PC-3 (cell line): ENCODE measurements around the gene MYO3B. TPM values are rescaled to one million over a fixed set of nuclear protein-coding genes. Genes with fewer than 3 reads are reported as not detected.

Experiments
- ATAC-seq: fragments of 200-7000 bp; cut with Tn5 transposase; 2 replicates; pipeline ENCODE4 v1.9.1; 2020; ENCODE audit warnings: mild to moderate bottlenecking, moderate library complexity
- BruUV-seq: library from RNA; stranded (reverse); fragments of 400-500 nt; replicated peaks from 2 replicates; lab custom pipeline; 2021; lab: Mats Ljungman, UMichigan
- CTCF ChIA-PET: fragments of 300-600 bp; sonication (Branson Sonifier 250); formaldehyde crosslinking; loops from one replicate; lab custom pipeline; 2022; ENCODE audit warnings: antibody characterized with exemption; lab: Charles Lee
- POLR2A ChIA-PET: fragments of 300-600 bp; sonication (Branson Sonifier 250); formaldehyde crosslinking; loops from one replicate; lab custom pipeline; 2022; ENCODE audit warnings: antibody characterized with exemption; ENCODE audit not compliant: unreplicated experiment; lab: Charles Lee
- DNase-seq: peaks from one replicate; pipeline ENCODE4 v3.0.0-alpha.2; 2015
- H2AFZ ChIP-seq: fragments of 300-600 bp; sonication (generic); 2 replicates; pipeline ENCODE4 v1.6.0; 2016; ENCODE audit warnings: antibody characterized with exemption, low read length
- H3F3A ChIP-seq: fragments of 300-600 bp; sonication (generic); one replicate; pipeline ENCODE4 v1.6.0; 2017; ENCODE audit warnings: antibody characterized with exemption, low read length, control low read depth, mild to moderate bottlenecking; ENCODE audit not compliant: unreplicated experiment
- H3K27ac ChIP-seq: fragments of 300-600 bp; sonication (generic); 2 replicates; pipeline ENCODE4 v1.5.1; 2016; ENCODE audit warnings: mild to moderate bottlenecking, low read length
- H3K27me3 ChIP-seq: fragments of 300-600 bp; sonication (generic); 2 replicates; pipeline ENCODE4 v1.6.1; 2016; ENCODE audit warnings: low read length, mixed read lengths
- H3K36me3 ChIP-seq: fragments of 300-600 bp; sonication (generic); 2 replicates; pipeline ENCODE4 v1.6.1; 2016; ENCODE audit warnings: low read depth, mixed run types, low read length, mixed read lengths
- H3K4me1 ChIP-seq: fragments of 300-600 bp; sonication (generic); 2 replicates; pipeline ENCODE4 v1.5.1; 2016; ENCODE audit warnings: low read length; ENCODE audit not compliant: insufficient read depth
- H3K4me2 ChIP-seq: fragments of 300-600 bp; sonication (generic); 2 replicates; pipeline ENCODE4 v1.6.0; 2016; ENCODE audit warnings: low read length
- H3K4me3 ChIP-seq: fragments of 300-600 bp; sonication (generic); 2 replicates; pipeline ENCODE4 v1.5.1; 2016; ENCODE audit warnings: mild to moderate bottlenecking, low read length, mixed read lengths
- H3K79me2 ChIP-seq: fragments of 300-600 bp; sonication (generic); 2 replicates; pipeline ENCODE4 v1.6.1; 2017; ENCODE audit warnings: low read length, mixed read lengths
- H3K9ac ChIP-seq: fragments of 300-600 bp; sonication (generic); 2 replicates; pipeline ENCODE4 v1.6.0; 2016; ENCODE audit warnings: mild to moderate bottlenecking, low read length
- H3K9me2 ChIP-seq: fragments of 300-600 bp; sonication (generic); replicated peaks from 2 replicates; pipeline ENCODE4 v1.6.1; 2016; ENCODE audit warnings: mixed run types, low read length, mixed read lengths
- H3K9me3 ChIP-seq: fragments of 300-600 bp; sonication (generic); 2 replicates; pipeline ENCODE4 v1.6.1; 2016; ENCODE audit warnings: low read length, mixed read lengths
- H4K20me1 ChIP-seq: fragments of 300-600 bp; sonication (generic); 2 replicates; pipeline ENCODE4 v1.6.1; 2016; ENCODE audit warnings: low read length, mixed read lengths
- CTCF ChIP-seq: fragments of 300-600 bp; sonication (generic); conservative IDR thresholded peaks from 2 replicates; pipeline ENCODE4 v1.5.1; 2017; ENCODE audit warnings: antibody characterized with exemption, low read depth, mild to moderate bottlenecking, low read length
- EZH2 ChIP-seq: fragments of 300-600 bp; sonication (generic); IDR thresholded peaks from one replicate; pipeline ENCODE4 v1.6.1; 2017; ENCODE audit warnings: antibody characterized with exemption, mild to moderate bottlenecking, low read length; ENCODE audit not compliant: unreplicated experiment
- EZH2phosphoT487 ChIP-seq: fragments of 300-600 bp; sonication (generic); IDR thresholded peaks from 2 replicates; pipeline ENCODE4 v1.6.1; 2018; ENCODE audit warnings: mild to moderate bottlenecking, antibody characterized with exemption, low read length, borderline replicate concordance
- intact Hi-C: fragments of 100-400 bp; cut with micrococcal nuclease; formaldehyde crosslinking; loops from 2 replicates; pipeline ENCODE4 v1.9.0; 2023
- total RNA-seq: library from RNA; depleted of rRNA; stranded (reverse); fragments of >200 nt; gene quantifications from 2 replicates; pipeline ENCODE4 v1.2.3, GENCODE V29; 2014

The MYO3B gene
- total RNA-seq, 1 experiment from 2014 or later: 1.1 TPM

- Histone ChIP-seq H2AFZ (no peak overlapping the region), H3K9me2 (no peaks in the 10 kb centered on the region), H3K27me3 (no peaks in the 10 kb centered on the region), H4K20me1 (no peaks in the 10 kb centered on the region), H3F3A (no peaks in the 10 kb centered on the region), H3K9ac (no peak overlapping the region), H3K4me3 (no peak overlapping the region), H3K27ac (no peak overlapping the region), H3K4me2 (no peak overlapping the region), H3K9me3 (no peaks in the 10 kb centered on the region), H3K79me2 (no peaks in the 10 kb centered on the region), H3K4me1 (no peaks in the 10 kb centered on the region), H3K36me3 (no peaks in the 10 kb centered on the region)
- TF ChIP-seq CTCF (no peak), EZH2phosphoT487 (no peak), EZH2 (no peak)
- ATAC-seq (no peak), DNase-seq (no peak)
- intact Hi-C loops: no loop called here
- CTCF ChIA-PET: no interaction called here
- no TSS peak for BruUV-seq
- POLR2A ChIA-PET: no interaction called here
These were observed 26.5 kb downstream of the MYO3B start for GRCh38 chr2:170204298-170204951.

- CTCF ChIA-PET: no interaction called here
- Histone ChIP-seq H2AFZ (no peak overlapping the region), H3K4me1 (no peaks in the 10 kb centered on the region), H3K9ac (no peak overlapping the region), H3K27ac (no peak overlapping the region), H3K79me2 (no peaks in the 10 kb centered on the region), H3K27me3 (no peaks in the 10 kb centered on the region), H3K9me2 (no peaks in the 10 kb centered on the region), H3K36me3 (no peaks in the 10 kb centered on the region), H3K4me2 (no peak overlapping the region), H3K4me3 (no peak overlapping the region), H3K9me3 (no peaks in the 10 kb centered on the region), H4K20me1 (no peaks in the 10 kb centered on the region), H3F3A (no peaks in the 10 kb centered on the region)
- TF ChIP-seq EZH2 (no peak), EZH2phosphoT487 (no peak), CTCF (no peak)
- no peak for ATAC-seq
- intact Hi-C loops: no loop called here
- POLR2A ChIA-PET: no interaction called here
- BruUV-seq: no TSS peak
- DNase-seq: no peak
These were observed 28.3 kb downstream of the MYO3B start for GRCh38 chr2:170206246-170206645.

- DNase-seq (no peak), ATAC-seq (no peak)
- Histone ChIP-seq H3K4me2 (no peak overlapping the region), H2AFZ (no peak overlapping the region), H3K27me3 (no peaks in the 10 kb centered on the region), H3K9me3 (no peaks in the 10 kb centered on the region), H3K27ac (no peak overlapping the region), H3K4me3 (no peak overlapping the region), H3K79me2 (no peaks in the 10 kb centered on the region), H4K20me1 (no peaks in the 10 kb centered on the region), H3K9me2 (no peaks in the 10 kb centered on the region), H3K4me1 (no peaks in the 10 kb centered on the region), H3K36me3 (no peaks in the 10 kb centered on the region), H3K9ac (no peak overlapping the region), H3F3A (no peaks in the 10 kb centered on the region)
- intact Hi-C loops: no loop called here
- no peak for TF ChIP-seq CTCF
- no peak for TF ChIP-seq EZH2phosphoT487
- TF ChIP-seq EZH2: no peak
- POLR2A ChIA-PET: no interaction called here
- CTCF ChIA-PET: no interaction called here
- no TSS peak for BruUV-seq
These were observed 29.0 kb downstream of the MYO3B start for GRCh38 chr2:170206805-170207407.
